ENCODE data around the gene INAFM1.

GRCh38 chr19:47310323-47310722 is 35.6 kb downstream of the INAFM1 start:
- TF ChIP-seq CHD2 (IDR thresholded peaks at IDR 0.05; ENCODE audit: low read length, partially characterized antibody) (no peak), EP300 (IDR thresholded peaks at IDR 0.05; ENCODE audit: borderline replicate concordance in 1 of 2, low read depth in 1 of 2, low read length in 1 of 2) (no peak), EZH2phosphoT487 (IDR thresholded peaks at IDR 0.05; ENCODE audit: borderline replicate concordance, low read depth) (no peak), ELF1 (IDR thresholded peaks at IDR 0.05) (no peak)
- TF ChIP-seq, protein P1, sequence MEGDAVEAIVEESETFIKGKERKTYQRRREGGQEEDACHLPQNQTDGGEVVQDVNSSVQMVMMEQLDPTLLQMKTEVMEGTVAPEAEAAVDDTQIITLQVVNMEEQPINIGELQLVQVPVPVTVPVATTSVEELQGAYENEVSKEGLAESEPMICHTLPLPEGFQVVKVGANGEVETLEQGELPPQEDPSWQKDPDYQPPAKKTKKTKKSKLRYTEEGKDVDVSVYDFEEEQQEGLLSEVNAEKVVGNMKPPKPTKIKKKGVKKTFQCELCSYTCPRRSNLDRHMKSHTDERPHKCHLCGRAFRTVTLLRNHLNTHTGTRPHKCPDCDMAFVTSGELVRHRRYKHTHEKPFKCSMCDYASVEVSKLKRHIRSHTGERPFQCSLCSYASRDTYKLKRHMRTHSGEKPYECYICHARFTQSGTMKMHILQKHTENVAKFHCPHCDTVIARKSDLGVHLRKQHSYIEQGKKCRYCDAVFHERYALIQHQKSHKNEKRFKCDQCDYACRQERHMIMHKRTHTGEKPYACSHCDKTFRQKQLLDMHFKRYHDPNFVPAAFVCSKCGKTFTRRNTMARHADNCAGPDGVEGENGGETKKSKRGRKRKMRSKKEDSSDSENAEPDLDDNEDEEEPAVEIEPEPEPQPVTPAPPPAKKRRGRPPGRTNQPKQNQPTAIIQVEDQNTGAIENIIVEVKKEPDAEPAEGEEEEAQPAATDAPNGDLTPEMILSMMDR (IDR thresholded peaks at IDR 0.05), result no peak
